Erythroblast (primary cell): ENCODE data around the gene TRAFD1.

ENCODE experiments used
- DNase-seq, 2 experiments: peaks; one replicate each; lab custom pipeline; 2025; lab: John Stamatoyannopoulos, UW
- GATA1 ChIP-seq: IDR thresholded peaks from 2 replicates; pipeline ENCODE4 v1.6.1; 2011; ENCODE audit warnings: low read depth, mild to moderate bottlenecking, control low read depth, low read length, moderate library complexity
- POLR2A ChIP-seq: IDR thresholded peaks from 2 replicates; pipeline ENCODE4 v1.6.1; 2011; ENCODE audit warnings: mild to moderate bottlenecking, low read length

TRAFD1 gene

GRCh38 chr12:112159146-112159541, 33.8 kb downstream of the TRAFD1 start:
- DNase-seq = no peak
- TF ChIP-seq POLR2A (no peak), GATA1 (no peak)

GRCh38 chr12:112160611-112161010, 35.3 kb downstream of the TRAFD1 start:
- no peak for TF ChIP-seq POLR2A
- TF ChIP-seq GATA1 = no peak
- DNase-seq = no peak

GRCh38 chr12:112161711-112162110, 36.4 kb downstream of the TRAFD1 start:
- TF ChIP-seq GATA1 (no peak), POLR2A (no peak)
- DNase-seq = no peak

GRCh38 chr12:112162241-112162790, 37.0 kb downstream of the TRAFD1 start:
- no peak for DNase-seq
- TF ChIP-seq GATA1 = no peak
- TF ChIP-seq POLR2A = no peak

GRCh38 chr12:112163056-112163455, 37.7 kb downstream of the TRAFD1 start:
- TF ChIP-seq POLR2A (no peak), GATA1 (no peak)
- no peak for DNase-seq

GRCh38 chr12:112163471-112163991, 38.2 kb downstream of the TRAFD1 start:
- no peak for DNase-seq
- TF ChIP-seq GATA1 (no peak), POLR2A (no peak)

GRCh38 chr12:112164011-112164660, 38.8 kb downstream of the TRAFD1 start:
- TF ChIP-seq POLR2A = no peak
- TF ChIP-seq GATA1 = no peak
- no peak for DNase-seq

GRCh38 chr12:112165624-112166023, 40.3 kb downstream of the TRAFD1 start:
- DNase-seq = no peak
- TF ChIP-seq POLR2A (no peak), GATA1 (no peak)

- TF ChIP-seq GATA1 (no peak), POLR2A (no peak)
Observed at GRCh38 chr12:112166051-112167015, 41.0 kb downstream of the TRAFD1 start.

GRCh38 chr12:112167031-112167461, 41.7 kb downstream of the TRAFD1 start:
- TF ChIP-seq GATA1 (no peak), POLR2A (no peak)

More at GRCh38 chr12:112166051-112167015, 41.0 kb downstream of the TRAFD1 start:
- DNase-seq = no peak

GRCh38 chr12:112167718-112168525, 42.6 kb downstream of the TRAFD1 start:
- DNase-seq = no peak
- TF ChIP-seq GATA1 (no peak), POLR2A (no peak)

More at GRCh38 chr12:112167031-112167461, 41.7 kb downstream of the TRAFD1 start:
- no peak for DNase-seq

GRCh38 chr12:112168561-112168971, 43.2 kb downstream of the TRAFD1 start:
- DNase-seq = no peak
- TF ChIP-seq POLR2A (no peak), GATA1 (no peak)

- no peak for TF ChIP-seq GATA1
- TF ChIP-seq POLR2A = no peak
- no peak for DNase-seq
Observed at GRCh38 chr12:112169161-112169872, 44.0 kb downstream of the TRAFD1 start.
